Neural progenitor cell (in vitro differentiated cells): ENCODE results near the gene RPS6KA2. TPM values are rescaled to one million over a fixed set of nuclear protein-coding genes. Genes with fewer than 3 reads are reported as not detected.
A peak's percentile ranks its signal among the peaks of the same experiment; 100 is the strongest.

Experiments used
- DNase-seq: peaks from one replicate; pipeline ENCODE4 v3.0.0-alpha.2; 2016; ENCODE audit warnings: low spot score
- H2AFZ ChIP-seq: fragments of 200-600 bp; sonication (generic); replicated peaks from 2 replicates; pipeline ENCODE4 v1.6.1; 2016; ENCODE audit warnings: antibody characterized with exemption
- H3F3A ChIP-seq: fragments of 200-600 bp; sonication (generic); 2 replicates; pipeline ENCODE4 v1.6.1; 2016; ENCODE audit warnings: antibody characterized with exemption, low read depth
- H3K27ac ChIP-seq: fragments of 200-600 bp; sonication (generic); 2 replicates; pipeline ENCODE4 v1.5.1; 2016; ENCODE audit warnings: mild to moderate bottlenecking
- H3K27me3 ChIP-seq: fragments of 200-600 bp; sonication (generic); 2 replicates; pipeline ENCODE4 v1.6.1; 2016; ENCODE audit warnings: mild to moderate bottlenecking, moderate library complexity
- H3K36me3 ChIP-seq: fragments of 200-600 bp; sonication (generic); 2 replicates; pipeline ENCODE4 v1.5.1; 2016
- H3K4me1 ChIP-seq: fragments of 200-600 bp; sonication (generic); 2 replicates; pipeline ENCODE4 v1.6.1; 2016; ENCODE audit warnings: mixed run types
- H3K4me2 ChIP-seq: fragments of 200-600 bp; sonication (generic); 2 replicates; pipeline ENCODE4 v1.6.1; 2016
- H3K4me3 ChIP-seq: fragments of 200-600 bp; sonication (generic); 2 replicates; pipeline ENCODE4 v1.5.1; 2016
- H3K79me2 ChIP-seq: fragments of 200-600 bp; sonication (generic); 2 replicates; pipeline ENCODE4 v1.6.1; 2016; ENCODE audit warnings: low read depth
- H3K9ac ChIP-seq: fragments of 200-600 bp; sonication (generic); 2 replicates; pipeline ENCODE4 v1.6.1; 2016
- H3K9me3 ChIP-seq: fragments of 200-600 bp; sonication (generic); 2 replicates; pipeline ENCODE4 v1.5.1; 2016; ENCODE audit warnings: low read depth
- H4K20me1 ChIP-seq: fragments of 200-600 bp; sonication (generic); 2 replicates; pipeline ENCODE4 v1.6.1; 2016; ENCODE audit warnings: low read depth
- H3K27ac Mint-ChIP-seq: 3 replicates; pipeline ENCODE4 v1.8.0; 2021; ENCODE audit warnings: mixed read lengths
- H3K27me3 Mint-ChIP-seq: 2 replicates; pipeline ENCODE4 v1.8.0; 2022; ENCODE audit warnings: low read depth, mild to moderate bottlenecking, inconsistent platforms, moderate library complexity, mixed read lengths; ENCODE audit not compliant: insufficient read depth
- H3K36me3 Mint-ChIP-seq: 3 replicates; pipeline ENCODE4 v1.8.0; 2021; ENCODE audit warnings: mixed read lengths
- H3K4me1 Mint-ChIP-seq: 3 replicates; pipeline ENCODE4 v1.8.0; 2021; ENCODE audit warnings: mixed read lengths
- H3K4me3 Mint-ChIP-seq: 3 replicates; pipeline ENCODE4 v1.8.0; 2021; ENCODE audit warnings: mild to moderate bottlenecking, moderate library complexity, mixed read lengths
- H3K9me3 Mint-ChIP-seq: 3 replicates; pipeline ENCODE4 v1.8.0; 2020; ENCODE audit warnings: mixed read lengths
- CTCF ChIP-seq: fragments of 200-600 bp; sonication (generic); IDR thresholded peaks from 2 replicates; pipeline ENCODE4 v1.5.1; 2017; ENCODE audit warnings: antibody characterized with exemption, mild to moderate bottlenecking
- EZH2 ChIP-seq: fragments of 200-600 bp; sonication (generic); IDR thresholded peaks from 2 replicates; pipeline ENCODE4 v1.6.1; 2017; ENCODE audit warnings: antibody characterized with exemption, mild to moderate bottlenecking, moderate library complexity
- EZH2phosphoT487 ChIP-seq: fragments of 200-600 bp; sonication (generic); IDR thresholded peaks from 2 replicates; pipeline ENCODE4 v1.6.1; 2017; ENCODE audit warnings: antibody characterized with exemption
- total RNA-seq: library from RNA; depleted of rRNA; stranded (reverse); fragments of >200 nt; gene quantifications from 2 replicates; pipeline ENCODE4 v1.2.3, GENCODE V29; 2015; ENCODE audit warnings: low replicate concordance

Gene RPS6KA2
- total RNA-seq, 1 donor from 2014 or later: 8.2 TPM

- Histone ChIP-seq H3K4me3 (no peak overlapping the region), H3K9ac (no peak overlapping the region), H3F3A (no peaks in the 10 kb centered on the region), H3K36me3 (no peaks in the 10 kb centered on the region), H3K9me3 (no peaks in the 10 kb centered on the region), H3K27me3 (no peaks in the 10 kb centered on the region), H3K79me2 (no peaks in the 10 kb centered on the region), H3K4me1 (no peaks in the 10 kb centered on the region), H2AFZ (no peak overlapping the region), H3K4me2 (no peak overlapping the region), H4K20me1 (no peaks in the 10 kb centered on the region), H3K27ac (no peak overlapping the region)
- H3K36me3 Mint-ChIP-seq: peaks cover 5% of the 10 kb centered on the region
- peaks cover 5% of the 10 kb centered on the region for H3K27me3 Mint-ChIP-seq
- no peak overlapping the region for H3K4me3 Mint-ChIP-seq
- no peaks in the 10 kb centered on the region for H3K4me1 Mint-ChIP-seq
- TF ChIP-seq EZH2 (no peak), CTCF (no peak), EZH2phosphoT487 (no peak)
- H3K27ac Mint-ChIP-seq: no peak overlapping the region
- no peak for DNase-seq
- H3K9me3 Mint-ChIP-seq: no peaks in the 10 kb centered on the region
Observed at GRCh38 chr6:166441325-166442078, 185.5 kb downstream of the RPS6KA2 start.

GRCh38 chr6:166440729-166441128, 186.3 kb downstream of the RPS6KA2 start:
- H3K27ac Mint-ChIP-seq: no peak overlapping the region
- Histone ChIP-seq H3K4me2 (no peak overlapping the region), H3K9me3 (no peaks in the 10 kb centered on the region), H3K27ac (no peak overlapping the region), H3F3A (no peaks in the 10 kb centered on the region), H3K36me3 (no peaks in the 10 kb centered on the region), H3K4me3 (no peak overlapping the region), H2AFZ (no peak overlapping the region), H3K9ac (no peak overlapping the region), H3K4me1 (no peaks in the 10 kb centered on the region), H3K27me3 (no peaks in the 10 kb centered on the region), H4K20me1 (no peaks in the 10 kb centered on the region), H3K79me2 (no peaks in the 10 kb centered on the region)
- H3K4me1 Mint-ChIP-seq: no peaks in the 10 kb centered on the region
- peaks cover 4% of the 10 kb centered on the region for H3K36me3 Mint-ChIP-seq
- H3K27me3 Mint-ChIP-seq: peaks cover 2% of the 10 kb centered on the region
- no peak for DNase-seq
- H3K9me3 Mint-ChIP-seq: no peaks in the 10 kb centered on the region
- H3K4me3 Mint-ChIP-seq: no peak overlapping the region
- no peak for TF ChIP-seq EZH2phosphoT487
- no peak for TF ChIP-seq CTCF
- TF ChIP-seq EZH2: no peak

GRCh38 chr6:166440106-166440505, 186.9 kb downstream of the RPS6KA2 start:
- Mint-ChIP-seq H3K4me3 (no peak overlapping the region), H3K4me1 (no peaks in the 10 kb centered on the region), H3K9me3 (no peaks in the 10 kb centered on the region), H3K27ac (peak overlapping the region; percentile 14), H3K27me3 (peaks cover 2% of the 10 kb centered on the region), H3K36me3 (peaks cover 2% of the 10 kb centered on the region)
- no peaks in the 10 kb centered on the region for H3K9me3 ChIP-seq
- no peak overlapping the region for H3K9ac ChIP-seq
- no peaks in the 10 kb centered on the region for H4K20me1 ChIP-seq
- TF ChIP-seq EZH2phosphoT487 (no peak), CTCF (no peak), EZH2 (no peak)
- no peak overlapping the region for H2AFZ ChIP-seq
- H3K36me3 ChIP-seq: no peaks in the 10 kb centered on the region
- no peak overlapping the region for H3K4me2 ChIP-seq
- H3K27ac ChIP-seq: no peak overlapping the region
- H3K4me1 ChIP-seq: no peaks in the 10 kb centered on the region
- no peak for DNase-seq
- H3K79me2 ChIP-seq: no peaks in the 10 kb centered on the region
- no peaks in the 10 kb centered on the region for H3F3A ChIP-seq
- H3K27me3 ChIP-seq: no peaks in the 10 kb centered on the region
- H3K4me3 ChIP-seq: no peak overlapping the region
